ENCODE data around the gene TRIM6. TPM values are rescaled to one million over a fixed set of nuclear protein-coding genes. Genes with fewer than 3 reads are reported as not detected.

The TRIM6 gene
- total and polyA plus RNA-seq, 9 of the 15 experiments (the other 6 are each of a cell fraction or from before 2014, with no cell fraction given): 5.0 to 11.8 (median 8.7) TPM

GRCh38 chr11:5596607-5597201, at the start of gene TRIM6 (continued):
- TF ChIP-seq ZNF609 (CRISPR knock-in tag; IDR thresholded peaks at IDR 0.05; ENCODE audit: borderline replicate concordance) (peak; percentile 53; the same call in 1 of the 2 replicates), FIP1L1 (IDR thresholded peaks at IDR 0.05; ENCODE audit: low read depth, low read length, poor library complexity, severe bottlenecking) (no peak), SOX6 (IDR thresholded peaks at IDR 0.05) (peak; percentile 73; the same call in 1 of the 2 replicates), GMEB1 (CRISPR knock-in tag; IDR thresholded peaks at IDR 0.05) (no peak), EGR1 (conservative IDR thresholded peaks at IDR 0.05) (peak; percentile 54; the same call in 1 of the 2 replicates), MTA2 (IDR thresholded peaks at IDR 0.05; ENCODE audit: low read depth) (peak; percentile 84), JUND (IDR thresholded peaks at IDR 0.05; ENCODE audit: borderline replicate concordance, low read depth, low read length) (peak; percentile 55), JUND (tag; IDR thresholded peaks at IDR 0.05; ENCODE audit: borderline replicate concordance, low read depth, low read length) (peak; percentile 50; the same call in 1 of the 3 replicates), SMARCA4 (IDR thresholded peaks at IDR 0.05) (peak; percentile 81), MEF2A (IDR thresholded peaks at IDR 0.05; ENCODE audit: control insufficient read depth, low read depth, low read length) (peak; percentile 39; the same call in 1 of the 2 replicates), ZNF239 (CRISPR knock-in tag; IDR thresholded peaks at IDR 0.05) (no peak), ZNF282 (CRISPR knock-in tag; IDR thresholded peaks at IDR 0.05) (no peak), ZSCAN29 (IDR thresholded peaks at IDR 0.05) (0 out of 2 replicates have a peak, but pooled peaks have one; percentile 49), RCOR1 (IDR thresholded peaks at IDR 0.05; ENCODE audit: borderline replicate concordance in 1 of 2, low read depth in 2 of 2, low read length in 2 of 2) (peak; percentile 78 to 85; a peak in 3 of 4 replicates), CC2D1A (IDR thresholded peaks at IDR 0.05) (peak; percentile 97), ATF1 (CRISPR knock-in tag; IDR thresholded peaks at IDR 0.05) (no peak), ATF1 (tag; IDR thresholded peaks at IDR 0.05) (peak; percentile 28; the same call in 1 of the 2 replicates), ZNF778 (CRISPR knock-in tag; IDR thresholded peaks at IDR 0.05) (no peak), ZNF311 (CRISPR knock-in tag; IDR thresholded peaks at IDR 0.05) (no peak), CREB1 (IDR thresholded peaks at IDR 0.05) (peak; percentile 49), CREB1 (CRISPR knock-in tag; IDR thresholded peaks at IDR 0.05) (no peak), SAFB (IDR thresholded peaks at IDR 0.05; ENCODE audit: borderline replicate concordance, low read depth, low read length) (no peak)
